HUES6 (cell line): Measurements from ENCODE around the gene TACC2.

Experiments
- H3K27ac ChIP-seq: 2 replicates; pipeline ENCODE4 v1.7.0; 2013; ENCODE audit warnings: low read depth, mild to moderate bottlenecking, low read length, inconsistent platforms
- H3K27me3 ChIP-seq: 2 replicates; pipeline ENCODE4 v1.6.1; 2013; ENCODE audit warnings: low read length; ENCODE audit not compliant: control insufficient read depth, insufficient read depth
- H3K36me3 ChIP-seq: 2 replicates; pipeline ENCODE4 v1.6.1; 2013; ENCODE audit warnings: low read length; ENCODE audit not compliant: control insufficient read depth, insufficient read depth
- H3K4me1 ChIP-seq: 2 replicates; pipeline ENCODE4 v1.6.1; 2013; ENCODE audit warnings: low read length; ENCODE audit not compliant: control insufficient read depth, insufficient read depth
- H3K4me3 ChIP-seq: 2 replicates; pipeline ENCODE4 v1.5.1; 2013; ENCODE audit warnings: low read depth, low read length
- H3K9ac ChIP-seq: one replicate; pipeline ENCODE4 v1.6.1; 2013; ENCODE audit warnings: mild to moderate bottlenecking, low read length
- H3K9me3 ChIP-seq: 2 replicates; pipeline ENCODE4 v1.6.1; 2013; ENCODE audit warnings: low read depth, low read length; ENCODE audit not compliant: control insufficient read depth, insufficient read depth

TACC2 gene

DNA sequence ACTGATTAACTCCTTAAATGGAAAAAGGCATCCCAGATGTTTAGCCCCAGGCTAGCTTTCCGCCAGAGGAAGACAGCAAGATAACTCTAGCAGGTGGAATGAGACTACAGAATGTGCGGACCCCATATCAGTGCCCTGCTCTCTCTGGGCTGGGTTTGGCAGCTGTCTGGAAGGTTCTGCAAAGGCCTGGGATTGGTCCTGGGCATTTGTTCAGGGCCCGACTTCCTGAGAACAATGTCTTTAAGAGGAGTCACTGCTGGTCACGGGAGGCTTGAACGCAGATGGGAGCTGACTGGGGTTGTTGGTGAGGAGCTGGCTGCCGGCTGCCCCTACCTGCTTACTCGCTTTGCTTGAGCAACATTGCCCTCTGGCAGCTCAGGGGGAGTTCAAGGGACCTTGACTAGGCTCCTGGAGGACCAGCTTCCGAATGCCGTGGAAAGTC lies 151.5 kb downstream of the TACC2 start:
- H3K4me3 ChIP-seq, result no peak overlapping the region
- H3K27ac ChIP-seq, result no peak overlapping the region
- H3K4me1 ChIP-seq, result peaks cover 26% of the 10 kb centered on the region
- peaks cover 10% of the 10 kb centered on the region for H3K9me3 ChIP-seq
- H3K9ac ChIP-seq, result no peak overlapping the region
- peaks cover 9% of the 10 kb centered on the region for H3K36me3 ChIP-seq
- no peaks in the 10 kb centered on the region for H3K27me3 ChIP-seq

DNA sequence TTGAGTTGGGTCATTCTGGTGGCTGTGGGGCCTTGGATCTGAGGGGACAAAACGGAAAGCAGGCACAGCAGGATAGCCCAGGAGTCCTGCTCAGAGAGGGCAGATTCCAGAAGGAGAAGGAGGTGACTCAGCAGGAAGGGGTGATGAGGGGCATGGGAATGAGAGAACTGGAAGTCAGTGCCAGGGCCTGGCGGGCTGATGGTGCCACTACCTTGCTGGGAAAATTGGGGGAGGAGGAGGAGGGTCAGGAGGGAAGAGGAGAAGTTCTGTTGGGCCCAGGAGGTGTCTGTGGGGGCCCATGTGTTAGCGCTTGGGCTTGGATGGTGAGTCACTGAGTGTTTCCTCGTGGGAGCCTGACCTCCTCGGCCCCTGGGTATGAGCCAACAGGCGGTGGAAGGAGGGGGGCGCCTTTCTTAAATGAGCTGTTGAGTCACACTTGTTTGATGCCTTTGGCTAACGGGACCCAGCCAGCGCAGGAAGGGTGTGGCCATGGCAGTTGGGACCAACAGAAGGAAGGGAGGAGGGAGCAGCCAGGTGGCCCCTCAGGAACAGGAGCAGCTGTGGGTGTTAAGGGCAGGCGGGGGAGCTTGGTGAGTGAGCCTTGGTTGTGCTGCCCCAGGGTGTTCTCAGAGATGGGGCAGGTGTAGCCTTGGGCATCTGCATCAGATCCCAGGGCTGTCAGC lies 152.1 kb downstream of the TACC2 start:
- Histone ChIP-seq H3K4me1 (peaks cover 26% of the 10 kb centered on the region), H3K27me3 (no peaks in the 10 kb centered on the region), H3K27ac (no peak overlapping the region), H3K4me3 (no peak overlapping the region), H3K9ac (no peak overlapping the region), H3K36me3 (peaks cover 13% of the 10 kb centered on the region), H3K9me3 (peaks cover 10% of the 10 kb centered on the region)

DNA sequence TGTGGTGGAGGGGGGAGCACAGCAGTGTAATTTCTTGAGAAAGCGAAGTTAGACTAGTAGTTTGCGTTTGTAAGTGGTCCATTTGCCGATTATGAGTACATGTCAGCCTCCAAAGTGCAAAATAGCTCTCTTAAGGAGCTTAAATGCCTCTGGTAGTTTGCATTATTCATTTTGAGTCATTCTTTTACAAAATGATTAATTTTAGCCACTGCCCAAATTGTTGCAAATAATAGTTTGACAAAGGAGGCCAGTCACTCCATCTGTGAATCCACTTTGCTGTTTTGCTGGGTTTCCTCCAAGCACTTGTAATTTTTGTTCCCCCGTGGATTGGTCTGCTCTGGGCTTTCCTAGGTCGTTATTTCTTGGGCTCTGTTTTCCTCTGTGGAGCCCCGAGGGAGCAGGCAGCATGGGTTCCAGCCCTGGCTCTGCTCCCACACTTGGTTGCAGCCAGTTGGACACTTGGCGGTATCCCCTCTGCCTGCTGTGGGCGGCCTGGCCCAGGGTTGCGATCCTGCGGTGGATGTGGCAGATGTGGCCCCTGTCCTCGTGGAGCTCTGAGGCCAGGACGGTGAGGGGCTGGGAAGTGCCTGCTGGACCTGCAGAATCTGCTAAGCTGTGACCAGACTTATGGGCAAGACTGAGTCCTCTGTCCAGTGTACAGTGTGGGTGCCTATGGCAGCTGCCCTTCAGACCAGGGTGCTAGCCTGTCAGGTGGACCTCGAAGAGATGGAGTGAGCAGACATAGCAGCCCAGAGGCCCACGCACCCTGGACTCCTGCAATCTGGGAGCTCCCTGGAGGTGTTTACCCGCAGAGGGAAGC lies 153.1 kb downstream of the TACC2 start:
- H3K9me3 ChIP-seq, result peaks cover 10% of the 10 kb centered on the region
- no peak overlapping the region for H3K27ac ChIP-seq
- H3K4me3 ChIP-seq, result no peak overlapping the region
- H3K4me1 ChIP-seq, result peaks cover 26% of the 10 kb centered on the region
- no peak overlapping the region for H3K9ac ChIP-seq
- peaks cover 16% of the 10 kb centered on the region for H3K36me3 ChIP-seq
- H3K27me3 ChIP-seq, result no peaks in the 10 kb centered on the region

DNA sequence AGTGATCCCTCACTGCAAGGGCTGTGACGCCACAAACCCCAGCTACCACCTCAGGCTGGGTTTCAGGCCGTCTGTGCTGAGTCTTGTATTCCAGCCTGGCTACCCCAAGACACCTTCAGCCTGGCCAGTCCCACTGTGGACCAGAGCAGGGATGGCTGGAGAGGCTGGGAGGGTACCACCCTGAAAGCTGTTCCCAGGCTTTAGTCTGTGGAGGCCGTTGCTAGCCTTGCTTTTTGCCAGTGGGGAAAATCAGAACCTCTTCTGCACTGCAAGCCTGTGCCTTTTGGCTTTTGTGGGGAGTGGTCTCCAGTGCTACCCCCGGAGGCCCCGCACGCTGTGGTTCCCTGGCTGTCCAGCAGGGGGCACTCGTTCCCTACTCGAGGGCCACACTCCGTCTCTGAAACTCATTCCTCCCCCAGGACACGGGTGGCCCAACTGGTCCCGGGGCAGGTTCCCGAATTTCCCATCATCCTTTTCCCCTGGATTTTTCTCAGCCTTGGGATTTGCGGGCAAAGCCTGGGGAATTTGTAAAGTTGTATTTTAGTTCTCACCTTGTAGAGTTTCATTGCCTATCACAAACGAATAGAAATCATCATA lies 153.8 kb downstream of the TACC2 start:
- Histone ChIP-seq H3K4me1 (peaks cover 26% of the 10 kb centered on the region), H3K27ac (no peak overlapping the region), H3K9ac (no peak overlapping the region), H3K36me3 (peaks cover 16% of the 10 kb centered on the region), H3K9me3 (peaks cover 10% of the 10 kb centered on the region), H3K4me3 (no peak overlapping the region), H3K27me3 (no peaks in the 10 kb centered on the region)

DNA sequence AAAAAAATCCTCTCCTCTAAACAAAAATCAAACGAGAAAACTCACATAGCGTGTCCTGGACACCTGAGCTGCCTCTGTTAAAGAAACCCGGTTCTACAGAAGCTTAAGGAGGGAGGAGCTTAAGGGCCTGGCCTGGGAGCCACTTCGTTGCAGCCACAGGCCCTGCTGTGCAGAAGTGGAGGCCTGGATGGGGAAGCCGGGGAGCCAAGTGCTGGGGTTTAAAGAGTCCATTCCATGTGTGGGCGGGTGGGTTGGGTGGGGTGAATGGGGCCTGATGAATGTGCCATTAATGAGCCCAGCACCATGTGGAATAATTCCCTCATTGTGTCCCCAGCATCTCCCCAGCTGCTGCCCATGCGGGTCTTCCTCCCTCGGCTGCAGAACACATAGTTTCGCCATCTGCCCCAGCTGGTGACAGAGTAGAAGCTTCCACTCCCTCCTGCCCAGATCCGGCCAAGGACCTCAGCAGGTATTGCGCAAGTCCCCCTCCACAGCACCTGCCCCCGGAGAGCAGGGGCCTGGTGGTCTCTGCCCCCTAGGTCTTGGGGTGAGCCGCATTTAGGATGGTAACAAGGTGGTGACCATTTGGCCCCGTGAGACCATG lies 154.4 kb downstream of the TACC2 start:
- Histone ChIP-seq H3K27ac (no peak overlapping the region), H3K4me3 (no peak overlapping the region), H3K9me3 (peaks cover 10% of the 10 kb centered on the region), H3K4me1 (peaks cover 28% of the 10 kb centered on the region), H3K36me3 (peaks cover 16% of the 10 kb centered on the region), H3K27me3 (no peaks in the 10 kb centered on the region), H3K9ac (no peak overlapping the region)

DNA sequence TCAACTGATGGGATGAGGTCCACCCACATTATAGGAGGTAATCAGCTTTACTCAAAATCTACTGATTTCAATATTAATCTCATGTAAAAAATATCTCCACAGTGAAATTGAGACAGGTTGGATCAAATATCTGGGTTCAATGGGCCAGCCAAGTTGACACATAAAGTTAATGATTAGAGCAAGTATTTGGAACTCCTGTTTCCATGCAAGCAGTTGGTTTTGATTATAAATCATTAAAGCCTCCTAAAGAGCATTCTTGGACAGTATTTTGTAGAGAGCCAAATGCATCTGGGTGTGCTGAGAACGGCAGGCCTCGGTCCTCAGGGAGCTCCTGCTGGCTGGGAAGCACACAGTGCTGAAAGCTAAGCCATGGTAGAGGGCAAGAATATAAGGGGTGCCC lies 155.2 kb downstream of the TACC2 start:
- no peak overlapping the region for H3K9ac ChIP-seq
- H3K4me3 ChIP-seq, result no peak overlapping the region
- H3K27ac ChIP-seq, result no peak overlapping the region
- H3K4me1 ChIP-seq, result peaks cover 36% of the 10 kb centered on the region
- peaks cover 10% of the 10 kb centered on the region for H3K9me3 ChIP-seq
- H3K27me3 ChIP-seq, result no peaks in the 10 kb centered on the region
- peaks cover 16% of the 10 kb centered on the region for H3K36me3 ChIP-seq

DNA sequence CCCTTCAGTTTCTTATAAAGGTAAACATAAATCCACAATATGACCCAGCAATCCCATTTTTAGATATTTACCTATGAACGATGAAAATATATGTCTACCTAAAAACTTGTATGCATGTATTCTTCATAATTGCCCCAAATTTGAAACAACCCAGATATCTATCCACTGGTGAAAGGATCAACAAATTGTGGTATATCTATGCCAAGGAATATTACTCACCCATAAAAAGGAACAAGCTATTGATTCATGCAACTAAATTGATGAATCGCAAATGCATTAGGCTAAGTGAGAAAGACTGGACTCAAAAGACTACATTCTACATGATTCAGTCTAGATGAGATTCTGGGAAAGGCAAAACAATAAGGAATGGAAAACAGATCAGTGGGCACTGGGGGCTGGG lies 156.2 kb downstream of the TACC2 start:
- H3K27me3 ChIP-seq, result no peaks in the 10 kb centered on the region
- H3K4me3 ChIP-seq, result no peak overlapping the region
- H3K9ac ChIP-seq, result no peak overlapping the region
- peaks cover 16% of the 10 kb centered on the region for H3K36me3 ChIP-seq
- H3K27ac ChIP-seq, result no peak overlapping the region
- H3K9me3 ChIP-seq, result peaks cover 10% of the 10 kb centered on the region
- peaks cover 36% of the 10 kb centered on the region for H3K4me1 ChIP-seq

DNA sequence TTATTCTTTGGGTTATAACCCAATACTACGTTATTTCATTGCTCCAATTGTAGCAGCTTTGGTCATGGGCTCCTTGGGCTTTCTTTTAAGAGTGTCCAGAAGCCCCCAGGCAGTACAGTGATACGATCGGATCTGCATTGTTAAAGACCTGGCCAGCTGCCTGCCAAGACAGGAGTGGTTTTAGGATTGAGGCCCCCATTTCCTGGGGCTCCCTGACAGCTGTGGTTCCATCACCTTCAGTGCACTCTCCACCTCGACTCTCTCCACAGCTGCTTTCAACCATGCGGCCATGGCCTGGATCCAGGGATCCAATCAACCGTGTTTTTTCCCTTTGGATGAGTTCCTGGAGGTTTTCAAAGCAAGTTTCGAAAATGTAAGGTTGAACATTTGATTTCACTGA lies 158.7 kb downstream of the TACC2 start:
- Histone ChIP-seq H3K9me3 (peaks cover 10% of the 10 kb centered on the region), H3K9ac (no peak overlapping the region), H3K27me3 (no peaks in the 10 kb centered on the region), H3K4me3 (no peak overlapping the region), H3K27ac (no peak overlapping the region), H3K36me3 (peaks cover 16% of the 10 kb centered on the region), H3K4me1 (peaks cover 24% of the 10 kb centered on the region; the same call in 1 of the 2 replicates)

DNA sequence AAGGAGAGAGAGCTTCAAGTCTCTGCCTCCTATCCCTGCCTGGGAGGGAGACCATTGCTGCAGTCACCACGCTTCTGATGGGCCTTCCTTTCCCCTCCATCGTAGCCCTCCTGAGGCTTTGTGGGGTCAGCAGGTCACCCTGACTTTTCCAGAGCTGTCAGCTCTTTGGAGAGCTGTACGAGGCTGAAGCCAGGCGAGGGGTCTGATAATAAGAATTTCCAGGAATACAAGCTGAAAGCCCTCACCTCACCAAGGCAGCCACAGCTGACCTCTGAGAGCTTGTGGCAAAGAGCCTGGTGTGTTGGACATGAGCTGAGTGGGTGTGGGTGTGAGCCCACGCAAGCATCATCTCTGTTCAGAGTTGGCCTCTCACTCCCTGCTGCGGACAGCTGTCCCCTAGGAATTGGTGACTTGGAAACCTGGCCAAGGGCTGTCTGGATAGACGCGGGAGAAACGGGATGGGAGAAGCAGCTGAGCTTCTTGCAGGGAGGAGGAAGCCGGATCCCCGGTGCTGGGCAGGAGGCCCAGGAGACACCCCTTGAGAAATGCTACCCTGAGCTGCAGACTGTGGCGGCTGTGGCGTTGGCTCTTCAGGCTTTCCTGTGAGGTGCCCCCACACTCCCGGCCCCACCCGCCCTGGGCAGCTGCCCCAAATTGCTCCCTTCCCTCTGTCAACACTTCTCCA lies 160.1 kb downstream of the TACC2 start:
- H3K27me3 ChIP-seq, result no peaks in the 10 kb centered on the region
- H3K4me3 ChIP-seq, result no peak overlapping the region
- peaks cover 16% of the 10 kb centered on the region; the same call in 1 of the 2 replicates for H3K36me3 ChIP-seq
- H3K9me3 ChIP-seq, result peaks cover 10% of the 10 kb centered on the region
- H3K27ac ChIP-seq, result no peak overlapping the region
- peak overlapping the region; percentile 14 for H3K9ac ChIP-seq
- H3K4me1 ChIP-seq, result peaks cover 24% of the 10 kb centered on the region; the same call in 1 of the 2 replicates

DNA sequence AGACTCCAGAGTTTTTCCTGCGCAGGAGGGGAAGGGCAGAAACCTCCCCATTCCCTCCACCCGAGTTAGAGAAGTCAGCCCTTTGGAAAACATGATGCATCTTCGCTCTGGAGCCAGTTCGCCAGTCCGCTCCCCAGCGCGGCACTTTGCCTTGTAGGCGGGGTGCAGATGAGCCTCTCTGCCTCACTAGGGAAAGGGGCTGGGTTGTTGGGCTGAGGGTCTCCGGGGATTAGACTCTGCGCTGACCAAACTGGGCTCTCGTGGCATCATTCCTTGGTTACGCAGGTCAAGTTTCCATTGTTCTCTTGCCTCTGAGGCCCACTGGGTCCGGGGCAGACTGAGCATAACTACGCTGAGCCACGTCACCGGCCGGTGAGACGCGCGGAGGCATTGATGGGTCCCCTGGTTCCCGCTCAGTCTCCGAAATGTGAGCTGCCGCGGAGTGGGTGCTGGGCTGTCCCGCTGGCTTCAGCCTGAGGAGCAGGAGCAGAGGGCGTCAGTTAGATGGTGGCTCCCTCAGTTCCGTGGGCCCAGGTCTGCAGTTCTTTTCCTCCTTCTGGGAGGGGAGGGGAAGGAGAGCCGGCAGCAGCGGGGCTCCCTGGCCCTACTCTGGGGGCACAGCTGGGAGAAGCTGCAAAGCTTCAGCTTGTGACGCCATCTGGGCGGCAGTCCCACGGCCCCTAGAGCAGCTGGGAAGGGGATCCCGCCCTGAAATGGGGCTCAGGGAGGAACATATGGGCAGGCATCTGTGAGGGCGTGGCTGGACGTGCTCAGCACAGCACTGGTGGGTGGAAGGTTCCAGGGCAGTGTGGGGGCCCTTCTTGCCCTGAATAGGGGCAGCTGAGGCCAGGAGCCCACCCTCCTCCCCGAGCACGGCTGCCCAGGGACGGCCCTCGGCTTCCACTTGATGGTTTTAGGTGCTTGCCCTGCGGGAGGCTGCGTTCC lies 160.9 kb downstream of the TACC2 start:
- peaks cover 12% of the 10 kb centered on the region; the same call in 1 of the 2 replicates for H3K36me3 ChIP-seq
- peaks cover 5% of the 10 kb centered on the region for H3K9me3 ChIP-seq
- H3K27ac ChIP-seq, result no peak overlapping the region
- H3K27me3 ChIP-seq, result no peaks in the 10 kb centered on the region
- no peak overlapping the region for H3K9ac ChIP-seq
- peaks cover 32% of the 10 kb centered on the region for H3K4me1 ChIP-seq
- H3K4me3 ChIP-seq, result no peak overlapping the region
